Measurements from ENCODE around the gene RNF130.

GRCh38 chr5:179981636-179982035 is 89.9 kb downstream of the RNF130 start:
- TF ChIP-seq POLR2AphosphoS5 (IDR thresholded peaks at IDR 0.05) = no peak
- TF ChIP-seq CTCF (IDR thresholded peaks at IDR 0.05) = no peak
- TF ChIP-seq POLR2A (IDR thresholded peaks at IDR 0.05) = no peak
